Spleen (tissue), 7 donors: ENCODE measurements around the gene IFNL4.

Experiments
- POLR2A ChIP-seq, 3 donors: fragments of 450-650 bp; IDR thresholded peaks; one replicate each; pipeline ENCODE4 v1.5.1; 2017; ENCODE audit warnings: antibody characterized with exemption in 3 of 3, mild to moderate bottlenecking in 1 of 3
- POLR2AphosphoS5 ChIP-seq, 3 donors: sonication (generic); formaldehyde crosslinking; IDR thresholded peaks; one replicate each; pipeline ENCODE4 v1.5.1; 2017; ENCODE audit warnings: antibody characterized with exemption in 3 of 3
- TF ChIP-seq, protein P1 (sequence below), 11 experiments: fragments of 200-600 bp in 7 of 11; fragments of 450-650 bp in 4 of 11; sonication (generic) in 4 of 11; IDR thresholded peaks in 8 of 11; conservative IDR thresholded peaks in 3 of 11; 1 replicate in 7 of 11; 2 replicates in 4 of 11; pipeline versions ENCODE4 v1.4.0 to v1.8.0; 2016 to 2021; ENCODE audit warnings: antibody characterized with exemption in 11 of 11, inconsistent platforms in 4 of 11, mild to moderate bottlenecking in 1 of 11
- donor health status: DM: no; HTN: no; CAD: no; lungs with moderate emphysema.
- donor health status: DM: no; HTN: no; CAD: no.
- donor health status: DM: no; HTN: no; CAD: no.

DNA sequence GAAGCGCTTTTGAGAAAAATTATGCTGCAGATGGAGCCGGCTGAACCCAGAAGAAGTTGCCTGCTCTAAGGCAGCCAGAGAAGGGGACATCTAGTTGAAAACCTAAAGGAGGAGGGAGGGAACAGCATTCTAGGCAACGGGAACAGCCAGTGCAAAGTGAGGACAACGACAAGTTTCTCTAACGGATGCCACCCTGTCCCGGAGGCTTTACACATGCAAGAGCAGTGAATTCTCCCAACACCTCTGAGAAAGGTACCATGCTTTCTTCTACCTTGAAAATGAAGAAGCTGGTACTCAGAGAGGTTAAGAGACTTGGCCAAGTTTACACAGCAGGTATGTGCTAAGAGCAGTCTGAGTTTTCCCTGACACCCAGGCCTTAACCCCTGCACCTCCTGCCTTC lies 9.7 kb downstream of the IFNL4 start:
- TF ChIP-seq POLR2A (IDR thresholded peaks at IDR 0.05) = no peak
- TF ChIP-seq, protein P1, sequence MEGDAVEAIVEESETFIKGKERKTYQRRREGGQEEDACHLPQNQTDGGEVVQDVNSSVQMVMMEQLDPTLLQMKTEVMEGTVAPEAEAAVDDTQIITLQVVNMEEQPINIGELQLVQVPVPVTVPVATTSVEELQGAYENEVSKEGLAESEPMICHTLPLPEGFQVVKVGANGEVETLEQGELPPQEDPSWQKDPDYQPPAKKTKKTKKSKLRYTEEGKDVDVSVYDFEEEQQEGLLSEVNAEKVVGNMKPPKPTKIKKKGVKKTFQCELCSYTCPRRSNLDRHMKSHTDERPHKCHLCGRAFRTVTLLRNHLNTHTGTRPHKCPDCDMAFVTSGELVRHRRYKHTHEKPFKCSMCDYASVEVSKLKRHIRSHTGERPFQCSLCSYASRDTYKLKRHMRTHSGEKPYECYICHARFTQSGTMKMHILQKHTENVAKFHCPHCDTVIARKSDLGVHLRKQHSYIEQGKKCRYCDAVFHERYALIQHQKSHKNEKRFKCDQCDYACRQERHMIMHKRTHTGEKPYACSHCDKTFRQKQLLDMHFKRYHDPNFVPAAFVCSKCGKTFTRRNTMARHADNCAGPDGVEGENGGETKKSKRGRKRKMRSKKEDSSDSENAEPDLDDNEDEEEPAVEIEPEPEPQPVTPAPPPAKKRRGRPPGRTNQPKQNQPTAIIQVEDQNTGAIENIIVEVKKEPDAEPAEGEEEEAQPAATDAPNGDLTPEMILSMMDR (IDR thresholded peaks at IDR 0.05 in 8 of 11, conservative IDR thresholded peaks at IDR 0.05 in 3 of 11) = no peak
- TF ChIP-seq POLR2AphosphoS5 (IDR thresholded peaks at IDR 0.05) = no peak
